HG02884 (cell line): ENCODE measurements around the gene MACROD2.

Source experiments
- ATAC-seq: cut with Tn5 transposase; IDR thresholded peaks from one replicate; pipeline ENCODE4 v1.9.1; 2021; ENCODE audit warnings: mild to moderate bottlenecking, moderate library complexity; ENCODE audit not compliant: unreplicated experiment

The MACROD2 gene

DNA sequence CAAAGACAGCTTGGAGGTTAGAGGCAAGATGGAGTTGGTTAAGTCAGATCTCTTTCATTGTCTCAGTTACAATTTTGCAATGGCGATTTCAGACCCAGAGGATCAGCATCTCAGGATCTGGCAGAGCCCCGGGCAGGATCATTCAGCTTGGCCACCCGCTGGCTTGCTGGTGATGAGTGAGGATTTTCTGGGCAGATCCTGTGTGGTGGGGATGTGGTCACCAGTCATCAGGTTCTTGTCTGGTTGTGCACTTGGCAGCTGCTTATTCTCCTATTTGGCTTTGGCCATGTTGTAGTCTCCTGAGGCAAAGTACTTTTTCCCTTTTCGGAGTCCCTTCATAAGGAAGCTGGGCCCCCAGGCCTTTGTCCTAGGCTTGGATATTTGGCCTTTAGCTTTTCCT, 1624.0 kb downstream of the MACROD2 start:
- no peak for ATAC-seq

DNA sequence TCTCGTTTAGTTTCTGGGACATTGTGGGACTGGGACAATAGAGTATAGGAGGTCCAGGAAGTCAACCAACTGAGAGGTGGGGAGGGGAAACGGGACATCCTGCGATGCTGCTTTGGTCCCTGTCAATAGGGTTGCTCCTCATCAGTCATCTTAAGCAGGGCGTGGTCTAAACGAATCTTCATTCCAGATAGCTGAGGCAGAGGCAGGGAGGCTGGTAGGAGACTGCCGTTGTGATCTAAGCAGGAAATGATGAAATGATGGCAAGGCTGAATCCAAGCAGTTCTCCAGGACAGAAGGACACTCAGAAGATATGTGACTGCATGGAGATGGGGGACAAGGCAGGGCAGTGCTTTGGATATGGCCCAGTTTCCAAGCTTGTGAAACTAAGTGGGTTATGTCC, 1624.5 kb downstream of the MACROD2 start:
- no peak for ATAC-seq

DNA sequence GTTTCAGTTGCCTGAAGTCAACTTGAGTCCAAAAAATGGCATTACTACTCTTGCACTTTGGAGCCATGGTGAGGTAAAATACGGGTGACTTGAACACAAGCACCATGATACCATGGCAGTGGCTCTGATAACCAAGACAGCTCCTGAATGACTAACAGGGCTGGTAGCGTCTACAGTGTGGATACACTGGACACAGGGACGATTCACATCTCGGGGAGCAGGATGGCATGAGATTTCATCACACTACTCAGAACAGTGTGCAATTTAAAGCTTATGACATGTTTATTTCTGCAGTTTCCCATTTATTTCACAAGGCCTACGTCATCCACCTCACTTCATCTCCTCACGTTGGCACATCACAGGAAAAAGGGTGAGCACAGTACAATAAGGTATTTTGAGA, 1627.1 kb downstream of the MACROD2 start:
- no peak for ATAC-seq

DNA sequence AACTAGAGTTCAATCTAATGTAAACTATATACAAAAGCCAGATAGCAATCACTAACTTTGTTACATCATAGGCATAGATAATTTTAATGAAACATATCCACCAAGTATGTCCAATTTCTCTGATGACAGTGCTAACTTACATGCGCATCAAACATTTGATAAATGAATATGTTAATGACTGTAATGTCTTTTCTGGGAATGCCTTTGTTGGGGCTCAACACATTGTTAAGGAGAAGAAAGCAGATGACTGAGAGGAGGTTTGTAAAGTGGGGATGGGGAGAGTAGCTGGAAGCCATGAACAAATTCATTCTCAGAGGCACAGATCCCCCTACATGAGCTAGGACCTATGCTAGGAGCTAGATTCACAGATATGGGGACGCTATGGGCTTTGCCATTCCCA, 1627.9 kb downstream of the MACROD2 start:
- no peak for ATAC-seq

DNA sequence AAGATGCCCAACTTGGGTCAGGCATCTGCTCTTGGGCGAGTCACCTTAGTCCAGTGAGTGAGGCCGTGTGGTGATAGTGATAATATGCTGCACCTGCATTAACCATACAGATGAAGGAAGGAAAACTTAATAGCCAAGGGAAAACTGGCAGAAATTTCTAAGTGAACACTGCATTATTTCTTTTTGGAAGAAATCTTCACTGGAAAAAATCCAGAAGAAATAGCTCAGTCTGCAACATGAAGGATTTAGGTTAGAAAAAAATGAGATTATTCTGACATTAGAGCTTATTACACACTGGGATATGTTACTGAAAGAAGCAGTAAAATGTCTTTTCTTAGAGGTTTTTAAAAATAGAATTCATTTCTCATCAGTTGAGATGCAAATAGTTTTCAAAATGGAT, 1630.7 kb downstream of the MACROD2 start:
- ATAC-seq, result no peak

DNA sequence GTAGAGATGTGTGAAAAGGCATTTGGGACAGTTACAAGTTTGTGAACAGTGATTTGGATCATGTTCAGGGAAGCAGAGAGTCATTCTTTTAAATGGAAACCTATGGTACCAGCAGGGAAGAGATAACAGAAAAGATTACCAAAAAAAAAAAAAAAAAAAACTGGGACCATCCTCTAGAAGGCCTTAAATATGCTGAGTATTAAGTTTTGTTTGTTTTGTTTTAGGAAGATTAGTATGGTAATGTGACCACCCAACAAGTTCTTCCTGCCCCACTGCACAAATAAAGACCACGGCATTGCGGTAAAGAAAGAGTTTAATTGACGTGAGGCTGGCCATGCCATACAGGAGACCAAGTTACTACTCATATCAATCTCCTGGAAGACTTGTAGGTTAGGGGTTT, 1631.8 kb downstream of the MACROD2 start:
- no peak for ATAC-seq

DNA sequence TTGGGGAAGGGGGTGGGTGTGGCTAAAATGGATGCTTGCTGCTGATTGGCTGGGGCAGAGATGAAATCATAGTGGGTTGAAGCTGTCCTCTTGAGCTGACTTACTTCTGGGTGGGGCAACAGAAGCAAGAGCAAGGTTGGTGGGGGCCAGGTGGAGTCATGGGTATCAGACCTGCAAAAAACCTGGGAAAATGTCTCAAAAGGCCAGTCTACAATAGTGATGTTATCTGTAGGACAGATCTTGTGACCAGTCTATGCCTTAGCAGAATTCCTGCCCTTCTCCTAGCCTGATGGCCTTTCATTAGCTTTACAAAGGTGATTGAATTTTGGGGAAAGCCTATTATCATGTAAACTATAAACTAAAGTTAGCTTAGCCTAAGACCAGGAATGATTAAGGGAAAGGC, 1632.2 kb downstream of the MACROD2 start:
- no peak for ATAC-seq

DNA sequence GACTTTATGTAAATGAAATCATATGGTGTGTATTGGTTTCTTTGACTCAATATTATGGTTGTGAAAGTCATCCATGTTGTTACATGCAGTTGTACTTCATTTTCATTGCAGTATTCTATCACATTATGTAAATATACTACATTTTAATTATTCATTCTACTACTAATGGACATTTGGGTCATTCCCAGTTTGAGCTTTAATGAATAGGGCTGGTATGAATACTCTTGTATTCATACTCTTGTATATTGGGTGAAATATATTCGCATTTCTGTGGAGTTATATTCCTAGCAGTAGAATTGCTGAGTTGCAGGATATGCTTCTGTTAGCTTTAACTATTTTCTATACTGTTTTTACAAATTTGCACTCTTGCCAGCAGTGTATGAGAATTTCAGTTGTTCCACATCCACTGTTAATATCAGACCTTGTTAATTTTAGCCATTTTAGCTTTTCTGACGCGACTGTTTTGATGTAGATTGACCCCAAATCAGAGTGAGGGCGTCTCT, 1633.6 kb downstream of the MACROD2 start:
- ATAC-seq, result no peak

DNA sequence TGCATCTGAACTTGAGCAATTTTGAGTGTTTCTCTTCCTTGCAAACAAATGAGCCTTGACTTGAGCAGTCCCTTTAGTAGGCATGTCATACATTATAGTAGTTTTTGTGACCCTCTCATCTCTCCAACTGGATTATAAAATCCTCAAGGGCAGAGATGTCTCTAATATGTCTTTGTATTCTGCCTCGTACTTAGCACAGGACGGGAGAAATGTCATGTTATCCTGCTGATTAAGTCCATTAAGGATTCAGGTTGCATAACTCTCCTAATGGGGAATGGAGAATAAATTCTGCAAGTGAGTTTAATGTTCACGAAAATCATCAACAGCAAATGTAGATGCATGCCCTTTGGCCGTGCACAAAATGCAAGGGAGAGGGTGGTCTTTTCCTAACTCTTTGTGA, 1635.0 kb downstream of the MACROD2 start:
- ATAC-seq, result no peak

DNA sequence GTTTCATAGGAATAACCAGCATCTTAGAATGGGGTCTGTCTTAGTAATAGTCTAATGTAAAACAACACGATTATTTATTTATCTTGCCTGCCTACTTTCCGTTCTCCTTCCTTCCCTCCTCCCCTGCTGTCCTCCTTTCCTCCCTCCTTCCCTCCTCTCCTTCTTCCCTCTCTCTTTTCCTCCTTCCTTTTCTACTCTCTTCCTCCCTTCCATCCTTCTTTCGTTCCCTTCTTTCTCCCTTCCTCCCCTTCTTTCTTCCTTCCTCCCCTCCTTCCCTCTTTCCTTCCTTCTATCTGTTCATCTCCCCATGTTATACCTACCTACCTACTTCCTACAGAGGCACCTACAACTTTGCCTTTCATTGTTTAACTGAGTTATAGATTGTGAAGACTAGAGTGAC, 1637.4 kb downstream of the MACROD2 start:
- no peak for ATAC-seq

DNA sequence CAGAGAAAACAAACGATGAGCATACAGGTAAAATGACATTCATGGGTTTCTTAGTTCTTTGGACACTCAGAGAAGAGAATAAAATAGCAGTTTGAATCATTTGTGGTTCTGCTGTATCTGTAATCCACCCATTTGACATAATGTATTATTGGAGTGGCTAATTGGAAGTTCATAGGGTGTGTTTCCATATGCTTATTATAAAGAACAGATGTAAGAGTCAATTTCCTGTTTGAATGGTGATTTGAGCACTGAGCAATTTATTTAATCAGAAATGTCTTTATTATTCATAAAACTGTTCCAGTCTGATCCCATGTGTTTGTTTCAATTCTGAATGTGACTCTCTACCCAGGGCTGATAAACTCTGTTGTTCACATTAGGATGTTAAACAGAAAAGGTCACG, 1638.8 kb downstream of the MACROD2 start:
- no peak for ATAC-seq

DNA sequence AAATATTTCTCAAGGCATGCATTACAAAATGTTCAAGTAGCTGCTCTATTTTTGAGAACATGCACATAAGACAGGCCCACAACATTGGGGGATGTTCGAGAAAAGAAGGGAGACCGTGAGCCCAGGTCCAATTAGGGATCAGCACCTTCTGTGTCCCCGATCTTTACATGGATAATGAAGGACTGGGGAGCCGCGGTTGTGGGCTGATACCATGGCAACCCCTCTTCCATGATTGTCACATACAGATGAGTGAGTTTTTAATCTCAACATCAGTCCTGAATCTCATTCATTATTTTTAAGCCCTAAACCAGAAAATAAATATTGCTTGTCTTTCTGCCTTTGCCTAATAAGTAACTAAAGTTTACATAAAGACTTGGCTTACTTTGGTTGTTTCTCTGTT, 1642.2 kb downstream of the MACROD2 start:
- no peak for ATAC-seq

DNA sequence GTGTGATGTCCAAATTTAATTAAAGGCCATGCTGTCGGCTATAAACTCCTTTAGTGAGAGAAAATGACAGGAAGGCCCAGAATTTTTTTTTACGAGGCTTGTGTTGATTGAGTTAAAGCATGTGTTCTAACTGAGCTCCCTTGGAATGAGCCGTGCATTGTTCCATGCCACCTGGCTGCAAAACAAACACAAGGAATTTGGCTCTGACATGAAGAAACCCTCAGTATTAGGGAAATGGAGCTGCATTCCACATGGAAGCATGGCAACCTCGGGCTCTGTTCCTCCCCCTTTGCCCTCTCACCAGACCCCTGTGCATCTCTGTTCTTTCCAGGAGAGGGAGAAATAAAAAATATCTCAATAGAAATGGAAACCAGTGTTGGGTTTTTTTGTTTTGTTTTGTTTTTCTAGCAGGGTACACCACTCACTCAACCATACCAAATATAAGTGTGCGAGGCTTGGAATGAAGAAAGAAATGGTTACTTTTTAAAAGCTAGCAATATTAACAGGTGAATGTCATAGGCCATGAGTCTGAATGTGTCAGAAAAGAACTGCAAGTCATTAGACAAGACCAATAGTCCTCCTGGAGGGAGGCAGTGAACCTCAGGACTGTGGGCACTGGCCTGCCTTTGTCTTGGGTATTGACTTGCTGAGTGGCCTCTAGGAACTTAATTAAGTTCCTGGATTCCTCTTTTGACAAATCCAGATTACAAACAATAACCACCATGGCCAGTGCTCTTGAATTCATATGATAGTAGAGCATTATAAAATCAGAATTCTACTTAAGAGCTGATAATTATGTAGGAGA, 1642.8 kb downstream of the MACROD2 start:
- no peak for ATAC-seq

DNA sequence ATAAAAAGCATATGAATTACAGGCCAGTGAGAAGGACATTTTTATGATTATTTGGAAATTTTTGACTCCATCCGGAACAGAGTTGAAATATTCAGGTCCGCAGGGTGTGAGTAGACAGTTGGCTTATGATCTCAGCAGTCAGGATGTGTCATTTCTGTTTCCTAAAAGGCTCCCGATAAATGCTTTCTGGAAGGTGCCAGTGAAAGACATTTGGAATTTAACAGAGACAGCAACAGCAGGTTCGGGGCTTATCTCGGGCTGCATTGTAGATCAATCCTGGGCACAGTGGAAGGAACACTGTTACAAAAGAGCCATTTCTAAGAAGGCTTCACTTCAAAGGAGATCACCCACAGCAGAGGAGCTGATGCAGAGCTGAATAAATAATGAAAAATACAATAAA, 1643.5 kb downstream of the MACROD2 start:
- no peak for ATAC-seq

DNA sequence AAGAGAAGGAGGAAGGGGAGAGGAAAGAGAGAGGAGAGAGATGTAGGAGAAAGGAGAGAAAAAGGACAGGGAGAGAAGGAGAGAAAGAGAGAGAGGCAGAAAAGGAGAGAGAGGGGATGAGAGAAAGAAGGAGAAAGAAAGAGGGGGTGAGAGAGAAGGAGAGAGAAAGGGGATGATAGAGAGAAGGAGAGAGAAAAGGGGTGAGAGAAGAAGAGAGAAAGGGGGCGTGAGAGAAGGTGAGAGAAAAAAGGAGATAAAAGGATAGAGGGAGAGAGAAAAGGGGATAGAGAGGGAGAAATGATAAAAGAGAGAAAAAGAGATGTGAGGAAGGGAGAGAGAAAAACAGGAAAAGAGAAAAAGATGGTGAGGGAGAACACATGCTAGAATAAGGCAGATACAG, 1644.5 kb downstream of the MACROD2 start:
- no peak for ATAC-seq

DNA sequence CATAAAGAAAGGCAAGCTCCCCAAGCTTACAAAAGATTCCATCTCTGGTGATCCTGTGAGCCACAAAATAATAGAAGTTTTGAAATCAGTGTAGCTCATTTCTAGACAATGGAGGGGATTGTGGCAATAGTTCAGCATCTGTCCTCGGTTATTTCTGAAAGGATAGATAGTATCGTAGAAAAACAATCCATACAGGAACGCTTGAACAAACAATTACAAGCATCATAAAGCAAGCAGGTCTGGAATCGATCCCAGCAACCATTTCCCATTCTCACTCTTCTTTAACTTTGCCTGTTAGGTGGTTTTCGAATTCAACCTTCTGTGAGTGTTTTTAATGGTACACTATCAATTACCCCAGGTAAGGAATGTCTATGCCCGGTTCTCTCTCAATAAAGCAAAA, 1646.8 kb downstream of the MACROD2 start:
- ATAC-seq, result no peak

DNA sequence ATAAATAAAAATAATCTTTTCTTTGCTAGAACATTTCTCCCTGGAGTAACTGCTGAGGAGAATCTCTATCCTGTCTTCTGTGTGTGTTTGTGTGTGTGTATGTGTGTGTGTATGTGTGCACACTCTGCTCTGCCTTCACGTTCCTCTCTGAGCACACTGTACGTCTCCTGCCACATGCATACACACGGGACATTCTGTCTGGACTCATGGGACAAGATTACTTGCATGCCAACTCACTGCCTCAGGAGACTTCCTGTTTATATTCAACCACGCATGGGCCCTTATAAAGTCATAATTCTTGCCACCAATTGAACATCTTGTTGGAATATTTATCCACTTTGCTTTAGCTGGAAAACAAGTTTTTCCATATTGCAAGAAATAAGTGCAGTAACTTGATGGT, 1647.4 kb downstream of the MACROD2 start:
- ATAC-seq, result no peak

DNA sequence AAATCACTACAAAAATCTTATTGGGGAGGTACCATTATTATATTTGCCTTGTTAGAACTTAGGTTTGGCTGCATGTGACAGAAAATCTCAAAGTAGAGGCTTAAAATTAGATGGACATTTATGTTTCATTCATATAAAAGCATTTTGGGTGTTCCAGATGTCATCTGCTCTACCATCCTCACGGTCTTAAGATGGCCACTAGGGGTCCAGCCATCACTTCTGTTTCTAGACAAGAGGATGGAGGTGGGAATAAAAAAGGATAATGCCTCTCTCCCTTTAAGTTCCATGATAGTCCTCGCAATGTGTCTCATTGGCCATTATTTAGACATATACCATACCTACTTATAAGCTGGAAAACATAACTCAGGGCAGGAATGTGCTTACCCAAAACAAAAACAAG, 1648.4 kb downstream of the MACROD2 start:
- no peak for ATAC-seq

DNA sequence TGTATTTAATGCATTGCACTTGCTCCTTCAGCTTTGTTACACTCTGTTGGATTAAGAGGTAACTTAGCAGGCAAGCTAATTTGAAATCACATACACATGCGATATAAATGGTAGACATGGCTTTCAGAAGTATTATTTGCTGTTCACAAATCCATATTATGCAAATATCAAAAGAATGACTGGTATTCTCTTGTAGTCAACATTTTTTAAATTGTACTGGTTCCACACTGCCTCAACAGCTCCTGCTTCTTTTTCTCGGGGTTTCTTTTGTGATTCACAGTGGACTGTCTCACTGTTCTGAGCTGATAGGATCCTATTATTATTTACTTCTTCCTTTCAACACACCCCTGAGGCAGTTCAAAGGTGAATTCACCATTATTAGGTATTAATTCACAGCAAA, 1650.5 kb downstream of the MACROD2 start:
- ATAC-seq, result no peak

DNA sequence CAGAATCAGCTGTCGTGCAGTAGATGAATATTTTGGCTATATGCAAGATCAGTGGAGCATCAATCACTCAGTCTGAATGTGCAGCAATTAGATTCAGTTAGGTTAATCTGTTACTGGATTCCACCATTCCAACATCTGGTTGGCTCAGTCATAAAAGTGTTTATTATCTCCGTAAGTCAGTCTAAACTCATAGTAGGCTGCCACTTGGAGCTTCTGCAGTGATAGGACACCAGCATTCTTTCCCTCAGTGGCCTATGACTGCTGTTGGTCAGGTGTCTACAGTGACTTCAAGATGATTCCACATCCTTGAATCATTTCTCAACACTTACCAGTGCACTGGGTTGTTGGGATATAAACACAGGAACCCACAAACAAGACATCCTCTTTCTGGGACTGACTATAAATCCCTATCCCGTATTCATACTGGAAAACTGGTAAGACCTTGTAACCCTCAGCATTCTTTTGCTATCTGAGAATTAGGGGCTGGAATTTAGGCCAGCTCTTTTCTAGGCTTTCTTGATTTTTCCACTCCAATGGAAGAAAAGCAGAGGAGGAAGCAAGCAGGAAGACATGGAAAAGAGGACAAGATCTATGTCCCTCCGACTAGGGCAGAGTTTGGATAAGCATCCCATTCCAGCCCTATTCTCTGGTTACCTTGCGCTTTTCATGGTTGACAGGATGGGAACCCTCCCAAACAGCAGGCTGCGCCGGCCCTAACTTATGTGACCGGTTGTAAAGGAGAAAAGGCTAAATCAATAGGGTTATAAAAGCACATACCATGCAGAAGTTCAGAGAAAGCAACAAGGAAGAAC, 1658.3 kb downstream of the MACROD2 start:
- no peak for ATAC-seq

DNA sequence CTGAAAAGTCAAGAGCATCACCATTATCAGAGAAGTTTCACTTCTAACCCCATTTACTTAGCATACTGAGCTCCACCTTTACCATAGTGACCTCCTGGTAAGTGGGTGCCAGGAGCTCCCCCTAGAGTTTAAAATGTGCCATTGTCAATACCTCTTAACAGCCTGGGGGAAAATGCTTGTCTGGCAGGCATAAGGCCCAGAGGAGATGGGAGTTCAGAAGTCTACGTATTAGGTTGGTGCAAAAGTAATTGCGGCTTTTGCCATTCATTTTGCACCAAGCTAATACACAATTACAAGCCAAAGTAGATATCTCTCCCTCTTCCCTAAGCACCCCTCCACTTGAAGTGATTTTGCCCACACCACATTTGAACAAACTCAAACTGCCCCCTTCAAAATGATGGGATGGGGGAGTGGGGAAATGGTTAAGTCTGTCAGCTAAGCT, 1658.9 kb downstream of the MACROD2 start:
- peak; percentile 98 for ATAC-seq

DNA sequence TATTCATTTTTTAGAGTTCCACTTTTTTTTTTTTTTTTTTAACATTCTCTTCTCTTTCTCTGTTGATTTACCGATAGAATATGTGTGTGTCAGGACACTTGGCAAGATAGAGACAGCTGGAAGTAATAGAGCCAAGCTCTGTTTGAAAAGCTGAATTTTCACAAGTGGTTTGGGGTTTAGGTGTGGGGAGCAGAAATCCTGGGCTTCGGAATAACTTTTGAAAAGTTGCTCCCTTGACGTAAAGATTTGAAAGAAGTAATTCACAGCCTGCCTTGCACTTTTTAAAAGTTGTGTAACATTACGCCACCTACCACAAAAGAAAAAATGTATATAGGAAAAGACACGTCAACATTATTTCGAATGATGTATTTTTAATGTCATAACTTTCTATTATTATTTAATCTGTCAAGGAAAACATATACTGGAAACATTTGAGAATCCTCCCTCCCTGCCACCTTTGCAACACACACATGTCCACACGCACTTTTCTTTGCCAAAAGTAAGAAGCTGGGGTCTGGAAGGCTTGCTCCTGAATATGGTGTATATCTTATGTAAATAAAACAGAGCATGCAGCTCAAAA, 1660.1 kb downstream of the MACROD2 start:
- no peak for ATAC-seq
